Upper lobe of left lung (tissue), 6 donors: Measurements from ENCODE around the gene CNIH4. TPM values are rescaled to one million over a fixed set of nuclear protein-coding genes. Genes with fewer than 3 reads are reported as not detected.
"Not testable (repeated sequence)": the region's sequence is repeated elsewhere in the genome, so short reads cannot be mapped to it uniquely, and the experiment has no call there.

Source experiments
- ATAC-seq, 2 donors: fragments of 200-7000 bp; cut with Tn5 transposase; one replicate each; pipeline ENCODE4 v1.9.1; 2022; ENCODE audit warnings: mild to moderate bottlenecking in 2 of 2, moderate library complexity in 2 of 2; ENCODE audit not compliant: low FRiP score in 2 of 2
- DNase-seq, 2 donors: peaks; one replicate each; pipeline ENCODE4 v3.0.0-alpha.2; 2019 to 2020
- H3K27ac ChIP-seq, 4 donors: fragments of 200-600 bp; sonication (generic); one replicate each; pipeline ENCODE4 v1.5.1; 2016 to 2019
- H3K27me3 ChIP-seq, 4 donors: fragments of 200-600 bp; sonication (generic); one replicate each; pipeline ENCODE4 v1.5.1; 2017 to 2019
- H3K36me3 ChIP-seq, 4 donors: fragments of 200-600 bp; sonication (generic); one replicate each; pipeline ENCODE4 v1.5.1; 2016 to 2019
- H3K4me1 ChIP-seq, 4 donors: fragments of 200-600 bp; sonication (generic); one replicate each; pipeline ENCODE4 v1.5.1; 2018 to 2019
- H3K4me3 ChIP-seq, 4 donors: fragments of 200-600 bp; sonication (generic); one replicate each; pipeline ENCODE4 v1.5.1; 2017 to 2019; ENCODE audit warnings: mild to moderate bottlenecking in 2 of 4, moderate library complexity in 1 of 4
- H3K9me3 ChIP-seq, 4 donors: fragments of 200-600 bp; sonication (generic); one replicate each; pipeline ENCODE4 v1.5.1; 2018 to 2019
- CTCF ChIP-seq, 6 experiments: fragments of 450-650 bp in 4 of 6; fragments of 200-600 bp in 2 of 6; sonication (generic) in 2 of 6; IDR thresholded peaks; one replicate each; pipeline ENCODE4 v1.5.1; 2016 to 2019; ENCODE audit warnings: antibody characterized with exemption in 6 of 6
- EP300 ChIP-seq, 4 donors: sonication (generic); formaldehyde crosslinking; IDR thresholded peaks; one replicate each; pipeline ENCODE4 v1.5.1; 2017; ENCODE audit warnings: antibody characterized with exemption in 4 of 4, control low read depth in 2 of 4
- POLR2A ChIP-seq, 4 donors: fragments of 450-650 bp; IDR thresholded peaks; one replicate each; pipeline ENCODE4 v1.5.1; 2016 to 2017; ENCODE audit warnings: antibody characterized with exemption in 4 of 4, mild to moderate bottlenecking in 2 of 4
- POLR2AphosphoS5 ChIP-seq, 2 donors: sonication (generic); formaldehyde crosslinking; IDR thresholded peaks; one replicate each; pipeline ENCODE4 v1.5.1; 2017; ENCODE audit warnings: antibody characterized with exemption in 2 of 2
- WGBS, 2 donors: methylation state at CpG; one replicate each; pipeline ENCODE4 v1.1.5; 2017 to 2018; 5-methylcytosine and 5-hydroxymethylcytosine counted together
- total RNA-seq, 6 donors: library from RNA; depleted of rRNA in 4 of 6; stranded (reverse); fragments of >200 nt in 4 of 6; gene quantifications; one replicate each; pipeline versions ENCODE4 v1.1.0 to v1.2.1, GENCODE V29; 2016 to 2021
- donor health status: DM: no; HTN: no; CAD: no; lungs with moderate emphysema.
- donor health status: DM: no; HTN: yes; CAD: no; lungs with severe emphysema.

Gene CNIH4
- total RNA-seq = 10 to 100 TPM; 19.2 to 86.6 (median 38.5) TPM

- Histone ChIP-seq H3K36me3 (no peaks in the 10 kb centered on the region), H3K27me3 (no peaks in the 10 kb centered on the region), H3K4me3 (peak within 1 kb of the TSS; percentile 81 to 100 (median 91)), H3K4me1 (peaks cover 14 to 38% (median 18%) of the 10 kb centered on the region in 4 donors), H3K9me3 (no peaks in the 10 kb centered on the region), H3K27ac (peak within 1 kb of the TSS; percentile 88 to 99 (median 91))
- DNase-seq (peak; percentile 93 to 96), ATAC-seq (peak; percentile 98 to 99)
- TF ChIP-seq POLR2A (IDR thresholded peaks at IDR 0.05) = peak; percentile 28 to 94 (median 73)
- peak; percentile 95 to 97 for TF ChIP-seq POLR2AphosphoS5 (IDR thresholded peaks at IDR 0.05)
- no peak for TF ChIP-seq CTCF (IDR thresholded peaks at IDR 0.05)
- WGBS, 2 donors = 0 to 2% methylated on average over 35 to 65 of the region's 78 CpGs
Observed at GRCh38 chr1:224356685-224357625, at the start of gene CNIH4. Gene CNIH4 (plus strand): TSS chr1:224356879. CDS start chr1:224356925, 46 bp downstream.

GRCh38 chr1:224308064-224308463, 48.6 kb upstream of the CNIH4 start:
- 93 to 98% methylated on average over 3 of the region's 3 CpGs for WGBS, 2 donors
- no peak for ATAC-seq
- no peak for DNase-seq
- peaks cover 0 to 4% (median 0%) of the 10 kb centered on the region in 4 donors for H3K4me1 ChIP-seq
- H3K9me3 ChIP-seq = no peaks in the 10 kb centered on the region
- H3K27ac ChIP-seq = no peak overlapping the region
- peaks cover 25 to 85% (median 38%) of the 10 kb centered on the region in 4 donors for H3K36me3 ChIP-seq
- no peak overlapping the region for H3K4me3 ChIP-seq
- TF ChIP-seq POLR2AphosphoS5 (IDR thresholded peaks at IDR 0.05) (no peak), EP300 (IDR thresholded peaks at IDR 0.05) (no peak), POLR2A (IDR thresholded peaks at IDR 0.05) (no peak), CTCF (IDR thresholded peaks at IDR 0.05) (no peak)
- H3K27me3 ChIP-seq = no peaks in the 10 kb centered on the region

- DNase-seq, H3K9me3 ChIP-seq, H3K4me1 ChIP-seq, H3K27ac ChIP-seq, ATAC-seq, H3K4me3 ChIP-seq, H3K27me3 ChIP-seq: not testable (repeated sequence)
- WGBS, 2 donors = 100% methylated on average over 1 of the region's 1 CpG
- H3K36me3 ChIP-seq = peaks cover 17 to 85% (median 30%) of the 10 kb centered on the region in 4 donors
Observed at GRCh38 chr1:224311503-224311902, 45.2 kb upstream of the CNIH4 start.

GRCh38 chr1:224312025-224312424, 44.7 kb upstream of the CNIH4 start:
- no peaks in the 10 kb centered on the region for H3K27me3 ChIP-seq

More at GRCh38 chr1:224312025-224312424, 44.7 kb upstream of the CNIH4 start:
- TF ChIP-seq POLR2AphosphoS5 (IDR thresholded peaks at IDR 0.05) (no peak), EP300 (IDR thresholded peaks at IDR 0.05) (no peak), CTCF (IDR thresholded peaks at IDR 0.05) (no peak), POLR2A (IDR thresholded peaks at IDR 0.05) (no peak)
- DNase-seq = no peak
- ATAC-seq = no peak
- Histone ChIP-seq H3K4me3 (no peak overlapping the region), H3K4me1 (no peaks in the 10 kb centered on the region), H3K27ac (no peak overlapping the region), H3K9me3 (no peaks in the 10 kb centered on the region), H3K36me3 (peaks cover 14 to 85% (median 29%) of the 10 kb centered on the region in 4 donors)
- WGBS, 2 donors = 62 to 70% methylated on average over 2 of the region's 2 CpGs
